ENCODE measurements around the gene PLP1.

The PLP1 gene

DNA sequence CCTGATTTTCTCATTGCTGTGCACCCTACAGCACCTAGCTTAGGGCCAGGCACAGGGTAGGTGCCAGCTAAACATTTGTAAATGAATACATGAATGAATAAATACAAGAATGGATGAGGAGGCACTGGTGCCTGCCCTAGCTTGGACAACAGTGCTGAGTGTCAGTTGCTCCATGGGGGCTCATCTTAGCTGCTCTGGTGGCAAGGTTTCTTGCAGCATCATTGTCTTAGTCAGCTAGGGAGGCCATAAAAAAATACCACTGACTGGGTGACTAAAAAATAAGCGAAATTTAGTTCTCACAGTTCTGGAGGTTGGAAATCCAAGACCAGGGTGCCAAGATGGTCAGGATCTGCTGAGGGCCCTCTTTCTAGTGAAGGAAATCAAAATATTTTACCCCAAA lies 34.8 kb upstream of the PLP1 start:
- Histone ChIP-seq H3K9me2 (replicated peaks; ENCODE audit: insufficient read depth, low read length) (no peaks in the 10 kb centered on the region), H3F3A (ENCODE audit: insufficient read depth) (no peaks in the 10 kb centered on the region), H4K20me1 (ENCODE audit: low read depth, low read length) (no peaks in the 10 kb centered on the region), H3K9ac (ENCODE audit: low read length) (no peak overlapping the region), H3K4me3 (ENCODE audit: insufficient read depth, low read length, poor library complexity, severe bottlenecking) (no peak overlapping the region), H3K27ac (ENCODE audit: low read depth, low read length) (no peak overlapping the region), H3K9me3 (ENCODE audit: insufficient read depth, low read length) (no peaks in the 10 kb centered on the region), H3K4me2 (ENCODE audit: low read depth, low read length, poor library complexity, severe bottlenecking) (no peak overlapping the region), H3K79me2 (ENCODE audit: insufficient read depth, low read length) (no peaks in the 10 kb centered on the region), H3K27me3 (ENCODE audit: low read length) (no peaks in the 10 kb centered on the region), H2AFZ (ENCODE audit: low read depth, low read length, severe bottlenecking) (no peak overlapping the region), H3K36me3 (ENCODE audit: low read length) (no peaks in the 10 kb centered on the region)
- TF ChIP-seq, protein P1, sequence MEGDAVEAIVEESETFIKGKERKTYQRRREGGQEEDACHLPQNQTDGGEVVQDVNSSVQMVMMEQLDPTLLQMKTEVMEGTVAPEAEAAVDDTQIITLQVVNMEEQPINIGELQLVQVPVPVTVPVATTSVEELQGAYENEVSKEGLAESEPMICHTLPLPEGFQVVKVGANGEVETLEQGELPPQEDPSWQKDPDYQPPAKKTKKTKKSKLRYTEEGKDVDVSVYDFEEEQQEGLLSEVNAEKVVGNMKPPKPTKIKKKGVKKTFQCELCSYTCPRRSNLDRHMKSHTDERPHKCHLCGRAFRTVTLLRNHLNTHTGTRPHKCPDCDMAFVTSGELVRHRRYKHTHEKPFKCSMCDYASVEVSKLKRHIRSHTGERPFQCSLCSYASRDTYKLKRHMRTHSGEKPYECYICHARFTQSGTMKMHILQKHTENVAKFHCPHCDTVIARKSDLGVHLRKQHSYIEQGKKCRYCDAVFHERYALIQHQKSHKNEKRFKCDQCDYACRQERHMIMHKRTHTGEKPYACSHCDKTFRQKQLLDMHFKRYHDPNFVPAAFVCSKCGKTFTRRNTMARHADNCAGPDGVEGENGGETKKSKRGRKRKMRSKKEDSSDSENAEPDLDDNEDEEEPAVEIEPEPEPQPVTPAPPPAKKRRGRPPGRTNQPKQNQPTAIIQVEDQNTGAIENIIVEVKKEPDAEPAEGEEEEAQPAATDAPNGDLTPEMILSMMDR (IDR thresholded peaks at IDR 0.05; ENCODE audit: insufficient read depth, low read length, poor library complexity, severe bottlenecking): no peak
- no peak for TF ChIP-seq EZH2phosphoT487 (conservative IDR thresholded peaks at IDR 0.05; ENCODE audit: low read length)

DNA sequence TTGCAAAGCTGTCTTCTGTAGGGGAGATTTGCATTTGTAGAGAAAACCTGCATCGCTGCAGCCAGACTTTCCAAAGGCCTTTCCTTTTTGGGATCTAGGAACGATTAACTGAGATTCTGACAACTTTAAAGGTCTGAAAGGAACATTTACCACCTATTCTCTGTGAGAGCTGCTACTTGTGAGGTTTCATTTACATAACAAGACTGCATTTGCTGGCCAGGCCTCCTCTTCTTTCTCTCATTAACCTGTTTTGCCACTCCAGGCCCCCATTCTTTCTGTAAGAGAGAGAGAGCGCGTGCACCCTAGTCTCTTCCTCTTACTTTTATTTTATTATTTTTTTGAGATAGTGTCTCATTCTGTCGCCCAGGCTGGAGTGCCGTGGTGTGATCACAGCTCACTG lies 34.3 kb upstream of the PLP1 start:
- H3K36me3 ChIP-seq (ENCODE audit: low read length): no peaks in the 10 kb centered on the region
- H3K9me2 ChIP-seq (replicated peaks; ENCODE audit: insufficient read depth, low read length): no peaks in the 10 kb centered on the region
- H3K27ac ChIP-seq (ENCODE audit: low read depth, low read length): no peak overlapping the region
- H3K27me3 ChIP-seq (ENCODE audit: low read length): no peaks in the 10 kb centered on the region
- no peaks in the 10 kb centered on the region for H3K79me2 ChIP-seq (ENCODE audit: insufficient read depth, low read length)
- H3K9me3 ChIP-seq (ENCODE audit: insufficient read depth, low read length): no peaks in the 10 kb centered on the region
- no peak for TF ChIP-seq EZH2phosphoT487 (conservative IDR thresholded peaks at IDR 0.05; ENCODE audit: low read length)
- TF ChIP-seq, protein P1 (IDR thresholded peaks at IDR 0.05; ENCODE audit: insufficient read depth, low read length, poor library complexity, severe bottlenecking): no peak
- H3K9ac ChIP-seq (ENCODE audit: low read length): no peak overlapping the region
- H2AFZ ChIP-seq (ENCODE audit: low read depth, low read length, severe bottlenecking): no peak overlapping the region
- no peak overlapping the region for H3K4me2 ChIP-seq (ENCODE audit: low read depth, low read length, poor library complexity, severe bottlenecking)
- no peaks in the 10 kb centered on the region for H3F3A ChIP-seq (ENCODE audit: insufficient read depth)
- no peak overlapping the region for H3K4me3 ChIP-seq (ENCODE audit: insufficient read depth, low read length, poor library complexity, severe bottlenecking)
- H4K20me1 ChIP-seq (ENCODE audit: low read depth, low read length): no peaks in the 10 kb centered on the region

DNA sequence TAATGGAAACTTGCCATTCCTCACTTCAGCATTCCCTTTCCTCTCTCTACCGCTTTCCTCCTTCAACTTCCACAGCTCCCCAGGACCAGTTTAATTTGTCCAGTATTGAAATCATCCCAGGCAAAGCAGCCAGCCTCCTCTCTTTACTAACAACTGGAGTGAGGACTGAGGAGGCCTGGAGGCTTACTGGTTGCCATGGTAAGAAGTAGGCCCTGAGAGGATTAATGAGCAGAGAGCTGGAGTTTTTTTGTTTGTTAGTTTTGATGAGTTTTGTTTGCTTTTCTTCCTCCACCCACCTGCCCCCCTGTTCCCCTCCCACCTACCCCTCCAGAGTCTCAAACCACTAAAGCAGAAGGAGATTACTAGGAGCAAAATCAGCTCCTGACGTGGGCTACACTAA lies 29.5 kb upstream of the PLP1 start:
- H4K20me1 ChIP-seq (ENCODE audit: low read depth, low read length): no peaks in the 10 kb centered on the region
- no peak overlapping the region for H3K4me3 ChIP-seq (ENCODE audit: insufficient read depth, low read length, poor library complexity, severe bottlenecking)
- H3K9me2 ChIP-seq (replicated peaks; ENCODE audit: insufficient read depth, low read length): no peaks in the 10 kb centered on the region
- H3K9ac ChIP-seq (ENCODE audit: low read length): no peak overlapping the region
- no peaks in the 10 kb centered on the region for H3K9me3 ChIP-seq (ENCODE audit: insufficient read depth, low read length)
- no peaks in the 10 kb centered on the region for H3F3A ChIP-seq (ENCODE audit: insufficient read depth)
- H3K27me3 ChIP-seq (ENCODE audit: low read length): no peaks in the 10 kb centered on the region
- H3K79me2 ChIP-seq (ENCODE audit: insufficient read depth, low read length): no peaks in the 10 kb centered on the region
- TF ChIP-seq, protein P1 (IDR thresholded peaks at IDR 0.05; ENCODE audit: insufficient read depth, low read length, poor library complexity, severe bottlenecking): no peak
- TF ChIP-seq EZH2phosphoT487 (conservative IDR thresholded peaks at IDR 0.05; ENCODE audit: low read length): no peak
- H3K4me2 ChIP-seq (ENCODE audit: low read depth, low read length, poor library complexity, severe bottlenecking): no peak overlapping the region
- H2AFZ ChIP-seq (ENCODE audit: low read depth, low read length, severe bottlenecking): no peak overlapping the region
- no peaks in the 10 kb centered on the region for H3K36me3 ChIP-seq (ENCODE audit: low read length)
- no peak overlapping the region for H3K27ac ChIP-seq (ENCODE audit: low read depth, low read length)

Measured in SU-DHL-6 (cell line).